ENCODE data around the gene RB1. TPM values are rescaled to one million over a fixed set of nuclear protein-coding genes. Genes with fewer than 3 reads are reported as not detected.
"Not testable (repeated sequence)": the region's sequence is repeated elsewhere in the genome, so short reads cannot be mapped to it uniquely, and the experiment has no call there.

RB1 gene
- total and polyA plus RNA-seq, 5 donors from 2014 or later, result 18.8 to 24.6 (median 23.0) TPM

DNA sequence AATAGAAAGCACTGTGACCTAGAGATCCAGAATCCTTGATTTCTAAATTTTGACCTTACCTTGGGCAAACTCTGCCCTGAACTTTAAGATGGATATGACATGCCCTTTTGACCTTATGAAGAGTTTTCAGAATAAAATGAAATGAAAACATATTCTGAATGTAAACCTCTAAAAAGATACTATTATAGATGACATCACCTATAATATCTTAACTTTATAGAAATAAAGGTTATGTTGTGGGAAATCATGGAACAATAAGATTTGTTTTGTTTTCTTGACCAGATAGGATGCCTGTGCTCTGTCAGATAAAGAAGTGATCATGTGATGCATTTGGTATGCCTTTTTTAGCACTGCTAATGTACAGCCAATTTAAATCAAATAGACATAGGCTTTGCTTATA is 122.5 kb downstream of the RB1 start:
- H3K27me3 Mint-ChIP-seq, result no peaks in the 10 kb centered on the region
- Histone ChIP-seq H3K36me3 (ENCODE audit: control insufficient read depth, insufficient read depth, low read length) (no peaks in the 10 kb centered on the region), H3K4me1 (ENCODE audit: control insufficient read depth, insufficient read depth, low read length, poor library complexity, severe bottlenecking) (peaks cover 7% of the 10 kb centered on the region), H3K27ac (ENCODE audit: insufficient read depth, low read length, poor library complexity, severe bottlenecking) (no peak overlapping the region), H3K9me3 (ENCODE audit: control insufficient read depth in 2 of 2, low read length in 2 of 2) (no peaks in the 10 kb centered on the region), H3K4me3 (ENCODE audit: low read depth, low read length) (no peak overlapping the region), H3K27me3 (ENCODE audit: control insufficient read depth, insufficient read depth, low read length) (no peaks in the 10 kb centered on the region)
- H3K36me3 Mint-ChIP-seq, result peaks cover 4% of the 10 kb centered on the region
- H3K4me3 Mint-ChIP-seq, result peak overlapping the region in 1 of 4 donors; percentile 45
- H3K9me3 Mint-ChIP-seq, result peaks cover 0 to 9% (median 0%) of the 10 kb centered on the region in 7 donors
- peaks cover 23 to 32% (median 27%) of the 10 kb centered on the region in 4 donors for H3K4me1 Mint-ChIP-seq
- ATAC-seq (ENCODE audit: low read depth in 2 of 2) (no peak), DNase-seq (no peak)
- no peak overlapping the region for H3K27ac Mint-ChIP-seq

DNA sequence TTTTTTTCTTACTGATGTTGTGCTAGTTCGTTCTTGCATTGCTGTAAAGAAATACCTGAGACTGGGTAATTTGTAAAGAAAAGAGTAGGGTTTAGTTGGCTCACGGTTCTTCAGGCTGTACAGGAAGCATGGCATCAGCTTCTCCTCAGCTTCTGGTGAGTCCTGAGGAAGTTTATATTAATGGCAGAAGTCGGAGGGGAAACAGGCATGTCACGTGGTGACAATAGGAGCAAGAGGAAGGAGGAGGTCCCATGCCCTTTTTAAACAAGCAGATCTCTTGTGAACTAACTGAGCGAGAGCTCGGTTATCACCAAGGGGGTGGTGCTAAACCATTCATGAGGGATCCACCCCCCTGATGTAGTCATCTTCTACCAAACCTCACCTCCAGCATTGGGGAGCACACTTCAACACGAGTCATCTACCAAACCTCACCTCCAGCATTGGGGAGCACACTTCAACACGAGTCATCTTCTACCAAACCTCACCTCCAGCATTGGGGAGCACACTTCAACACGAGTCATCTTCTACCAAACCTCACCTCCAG is 123.3 kb downstream of the RB1 start:
- not testable (repeated sequence) for H3K36me3 ChIP-seq (ENCODE audit: control insufficient read depth, insufficient read depth, low read length); H3K9me3 Mint-ChIP-seq; H3K9me3 ChIP-seq (ENCODE audit: control insufficient read depth in 2 of 2, low read length in 2 of 2); H3K36me3 Mint-ChIP-seq; H3K4me3 Mint-ChIP-seq; DNase-seq; H3K4me3 ChIP-seq (ENCODE audit: low read depth, low read length); ATAC-seq (ENCODE audit: low read depth in 2 of 2); H3K27me3 ChIP-seq (ENCODE audit: control insufficient read depth, insufficient read depth, low read length); H3K4me1 ChIP-seq (ENCODE audit: control insufficient read depth, insufficient read depth, low read length, poor library complexity, severe bottlenecking); H3K27me3 Mint-ChIP-seq; H3K27ac ChIP-seq (ENCODE audit: insufficient read depth, low read length, poor library complexity, severe bottlenecking)
- Mint-ChIP-seq H3K27ac (peak overlapping the region in 1 of 3 donors; percentile 62), H3K4me1 (peaks cover 27 to 40% (median 34%) of the 10 kb centered on the region in 4 donors)

DNA sequence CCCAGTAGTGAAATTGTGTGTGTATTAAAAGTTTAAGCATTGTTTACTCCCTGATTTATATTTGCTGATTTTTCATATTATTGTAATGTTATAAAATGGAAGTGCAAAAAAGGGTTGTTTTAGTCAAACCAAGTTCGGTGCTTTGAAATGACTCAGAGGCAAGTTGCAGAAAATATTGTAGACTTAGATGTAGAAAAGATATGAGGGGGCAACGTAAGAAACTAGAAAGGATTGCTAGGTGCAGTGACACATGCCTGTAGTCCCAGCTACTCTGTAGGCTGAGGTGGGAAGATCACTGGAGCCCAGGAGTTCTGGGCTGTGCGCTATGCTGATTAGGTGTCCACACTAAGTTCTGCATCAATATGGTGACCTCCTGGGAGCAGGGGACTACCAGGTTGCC is 125.5 kb downstream of the RB1 start:
- Histone ChIP-seq H3K27me3 (ENCODE audit: control insufficient read depth, insufficient read depth, low read length) (no peaks in the 10 kb centered on the region), H3K27ac (ENCODE audit: insufficient read depth, low read length, poor library complexity, severe bottlenecking) (no peak overlapping the region), H3K9me3 (ENCODE audit: control insufficient read depth in 2 of 2, low read length in 2 of 2) (no peaks in the 10 kb centered on the region), H3K4me1 (ENCODE audit: control insufficient read depth, insufficient read depth, low read length, poor library complexity, severe bottlenecking) (peaks cover 15% of the 10 kb centered on the region), H3K4me3 (ENCODE audit: low read depth, low read length) (peak overlapping the region; percentile 45), H3K36me3 (ENCODE audit: control insufficient read depth, insufficient read depth, low read length) (no peaks in the 10 kb centered on the region)
- Mint-ChIP-seq H3K9me3 (no peaks in the 10 kb centered on the region), H3K4me3 (peak overlapping the region; percentile 27 to 62 (median 44)), H3K27ac (peak overlapping the region in 2 of 3 donors; percentile 8 to 85), H3K27me3 (no peaks in the 10 kb centered on the region), H3K4me1 (peaks cover 31 to 44% (median 40%) of the 10 kb centered on the region in 4 donors), H3K36me3 (peaks cover 4% of the 10 kb centered on the region)
- ATAC-seq (ENCODE audit: low read depth in 2 of 2) (no peak), DNase-seq (no peak)

DNA sequence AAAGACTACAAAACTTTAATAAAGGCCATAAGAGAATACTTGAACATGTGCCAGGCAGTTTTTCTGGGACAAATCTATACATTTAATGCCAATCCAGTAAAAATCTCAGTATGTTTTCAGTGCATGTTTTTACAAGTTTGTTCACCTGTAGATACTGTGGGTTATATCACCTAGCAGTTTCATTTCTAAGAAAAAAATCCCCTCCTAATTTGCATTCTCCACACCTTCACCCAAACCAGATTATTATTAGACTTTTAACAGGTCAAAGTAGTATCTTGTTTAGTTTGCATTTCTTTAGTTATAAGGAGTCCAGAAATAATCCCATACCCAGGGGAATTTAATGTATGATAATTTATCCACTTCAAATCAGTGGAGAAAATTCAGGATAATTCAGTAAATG is 126.3 kb downstream of the RB1 start:
- H3K9me3 ChIP-seq (ENCODE audit: control insufficient read depth in 2 of 2, low read length in 2 of 2), result no peaks in the 10 kb centered on the region
- peaks cover 15% of the 10 kb centered on the region for H3K4me1 ChIP-seq (ENCODE audit: control insufficient read depth, insufficient read depth, low read length, poor library complexity, severe bottlenecking)
- H3K27me3 Mint-ChIP-seq, result no peaks in the 10 kb centered on the region
- ATAC-seq (ENCODE audit: low read depth in 2 of 2) (no peak), DNase-seq (peak in 1 of 3 donors; percentile 35)
- H3K4me3 ChIP-seq (ENCODE audit: low read depth, low read length), result peak overlapping the region; percentile 41
- H3K36me3 Mint-ChIP-seq, result peaks cover 8% of the 10 kb centered on the region
- H3K27ac Mint-ChIP-seq, result peak overlapping the region; percentile 24 to 85 (median 71)
- no peaks in the 10 kb centered on the region for H3K9me3 Mint-ChIP-seq
- no peaks in the 10 kb centered on the region for H3K36me3 ChIP-seq (ENCODE audit: control insufficient read depth, insufficient read depth, low read length)
- H3K27ac ChIP-seq (ENCODE audit: insufficient read depth, low read length, poor library complexity, severe bottlenecking), result no peak overlapping the region
- H3K4me1 Mint-ChIP-seq, result peaks cover 36 to 50% (median 42%) of the 10 kb centered on the region in 4 donors
- peak overlapping the region in 3 of 4 donors; percentile 2 to 35 (median 31) for H3K4me3 Mint-ChIP-seq
- H3K27me3 ChIP-seq (ENCODE audit: control insufficient read depth, insufficient read depth, low read length), result no peaks in the 10 kb centered on the region

DNA sequence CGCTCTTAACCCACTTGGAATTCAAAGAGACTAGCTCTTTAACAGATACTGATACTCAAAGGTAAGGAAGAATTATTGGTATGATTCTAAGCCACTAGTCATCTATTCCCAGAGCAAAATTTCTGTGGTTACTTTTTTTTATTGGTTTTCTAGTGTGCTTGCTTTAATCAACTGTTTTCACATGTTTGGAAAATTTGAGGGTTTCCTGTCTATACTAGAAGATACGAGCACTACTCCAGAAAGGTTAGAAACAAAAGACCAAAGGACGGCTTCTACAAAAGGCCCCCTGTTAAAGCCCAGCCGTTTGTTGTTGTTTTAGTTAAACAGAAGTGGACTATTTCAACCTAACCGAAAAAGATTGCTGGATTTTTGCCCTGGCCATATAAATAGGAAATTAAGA is 127.9 kb downstream of the RB1 start:
- Mint-ChIP-seq H3K27ac (peak overlapping the region in 2 of 3 donors; percentile 92 to 93), H3K9me3 (peaks cover 0 to 2% (median 0%) of the 10 kb centered on the region in 7 donors), H3K27me3 (no peaks in the 10 kb centered on the region), H3K4me3 (peak overlapping the region in 2 of 4 donors; percentile 7 to 38), H3K4me1 (peaks cover 37 to 59% (median 50%) of the 10 kb centered on the region in 4 donors), H3K36me3 (peaks cover 10% of the 10 kb centered on the region)
- no peaks in the 10 kb centered on the region for H3K36me3 ChIP-seq (ENCODE audit: control insufficient read depth, insufficient read depth, low read length)
- no peak for DNase-seq
- peaks cover 27% of the 10 kb centered on the region for H3K4me1 ChIP-seq (ENCODE audit: control insufficient read depth, insufficient read depth, low read length, poor library complexity, severe bottlenecking)
- H3K4me3 ChIP-seq (ENCODE audit: low read depth, low read length), result peak overlapping the region; percentile 7
- no peak overlapping the region for H3K27ac ChIP-seq (ENCODE audit: insufficient read depth, low read length, poor library complexity, severe bottlenecking)
- no peaks in the 10 kb centered on the region for H3K27me3 ChIP-seq (ENCODE audit: control insufficient read depth, insufficient read depth, low read length)
- no peaks in the 10 kb centered on the region for H3K9me3 ChIP-seq (ENCODE audit: control insufficient read depth in 2 of 2, low read length in 2 of 2)
- ATAC-seq (ENCODE audit: low read depth in 2 of 2), result no peak

DNA sequence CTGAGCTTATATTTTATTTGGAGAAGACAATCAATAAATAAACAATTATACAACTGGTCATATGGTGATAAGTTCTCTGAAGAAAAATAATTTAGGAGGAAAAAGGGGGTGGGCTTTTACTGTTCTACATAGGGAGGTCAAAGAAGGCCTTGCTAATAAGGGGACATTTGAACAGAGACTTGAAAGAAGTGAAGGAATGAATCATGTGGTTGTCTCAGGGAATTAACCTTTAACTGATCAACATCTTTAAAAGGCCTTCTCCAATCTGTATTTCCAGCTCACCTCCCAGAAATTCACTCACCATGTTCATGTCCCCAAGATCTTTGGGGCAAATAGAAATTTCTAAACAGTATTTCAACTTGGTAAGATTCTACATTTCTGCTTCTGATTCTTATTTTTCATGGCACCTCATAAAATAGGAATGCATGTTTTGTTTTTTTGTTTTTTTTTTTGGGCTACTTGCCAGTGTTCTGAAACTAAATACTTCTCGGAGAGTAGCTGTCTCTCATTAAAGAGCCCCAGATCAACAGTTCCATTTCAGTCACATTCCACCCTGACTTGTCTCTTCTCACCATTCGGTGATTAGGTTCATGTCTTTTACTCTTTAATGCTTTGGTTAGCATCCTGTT is 128.6 kb downstream of the RB1 start:
- Mint-ChIP-seq H3K27ac (peak overlapping the region; percentile 64 to 93 (median 92)), H3K36me3 (peaks cover 6% of the 10 kb centered on the region), H3K27me3 (no peaks in the 10 kb centered on the region), H3K4me1 (peaks cover 43 to 63% (median 55%) of the 10 kb centered on the region in 4 donors), H3K4me3 (peak overlapping the region; percentile 7 to 73 (median 57)), H3K9me3 (peaks cover 0 to 2% (median 0%) of the 10 kb centered on the region in 7 donors)
- Histone ChIP-seq H3K27me3 (ENCODE audit: control insufficient read depth, insufficient read depth, low read length) (no peaks in the 10 kb centered on the region), H3K9me3 (ENCODE audit: control insufficient read depth in 2 of 2, low read length in 2 of 2) (no peaks in the 10 kb centered on the region), H3K4me3 (ENCODE audit: low read depth, low read length) (peak overlapping the region; percentile 32), H3K36me3 (ENCODE audit: control insufficient read depth, insufficient read depth, low read length) (no peaks in the 10 kb centered on the region), H3K27ac (ENCODE audit: insufficient read depth, low read length, poor library complexity, severe bottlenecking) (no peak overlapping the region), H3K4me1 (ENCODE audit: control insufficient read depth, insufficient read depth, low read length, poor library complexity, severe bottlenecking) (peaks cover 34% of the 10 kb centered on the region)
- no peak for ATAC-seq (ENCODE audit: low read depth in 2 of 2)
- no peak for DNase-seq

DNA sequence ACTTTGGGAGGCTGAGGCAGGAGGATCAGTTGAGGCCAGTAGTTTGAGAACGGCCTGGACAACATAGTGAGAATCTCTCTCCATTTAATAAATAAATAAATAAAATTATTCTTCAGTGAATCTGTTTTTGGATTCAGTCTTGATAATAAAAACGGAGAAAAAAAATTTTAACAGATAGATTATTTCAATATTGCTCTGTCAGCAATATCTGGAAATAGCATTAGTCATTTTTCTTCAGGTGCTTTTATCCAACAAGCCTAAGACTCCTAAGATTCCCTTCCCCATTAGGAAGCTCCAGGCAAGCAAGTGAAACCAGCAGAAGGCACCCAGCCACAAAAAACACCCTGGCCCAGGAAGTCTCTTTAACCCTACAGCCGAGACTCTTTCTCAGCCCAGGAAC is 130.6 kb downstream of the RB1 start:
- H3K27me3 Mint-ChIP-seq, result no peaks in the 10 kb centered on the region
- H3K27ac ChIP-seq (ENCODE audit: insufficient read depth, low read length, poor library complexity, severe bottlenecking), result no peak overlapping the region
- DNase-seq (no peak), ATAC-seq (ENCODE audit: low read depth in 2 of 2) (no peak)
- H3K4me1 ChIP-seq (ENCODE audit: control insufficient read depth, insufficient read depth, low read length, poor library complexity, severe bottlenecking), result peaks cover 36% of the 10 kb centered on the region
- H3K4me1 Mint-ChIP-seq, result peaks cover 51 to 68% (median 59%) of the 10 kb centered on the region in 4 donors
- H3K9me3 ChIP-seq (ENCODE audit: control insufficient read depth in 2 of 2, low read length in 2 of 2), result no peaks in the 10 kb centered on the region
- peaks cover 0 to 4% (median 0%) of the 10 kb centered on the region in 7 donors for H3K9me3 Mint-ChIP-seq
- H3K4me3 Mint-ChIP-seq, result peak overlapping the region in 2 of 4 donors; percentile 60 to 61
- H3K36me3 ChIP-seq (ENCODE audit: control insufficient read depth, insufficient read depth, low read length), result no peaks in the 10 kb centered on the region
- H3K27me3 ChIP-seq (ENCODE audit: control insufficient read depth, insufficient read depth, low read length), result no peaks in the 10 kb centered on the region
- H3K27ac Mint-ChIP-seq, result peak overlapping the region; percentile 20 to 85 (median 45)
- H3K36me3 Mint-ChIP-seq, result peaks cover 6% of the 10 kb centered on the region
- peak overlapping the region; percentile 11 for H3K4me3 ChIP-seq (ENCODE audit: low read depth, low read length)
